Keratinocyte (primary cell): ENCODE data around the gene NAA35. TPM values are rescaled to one million over a fixed set of nuclear protein-coding genes. Genes with fewer than 3 reads are reported as not detected.

Experiments
- DNase-seq: peaks from one replicate; pipeline ENCODE4 v3.0.0-alpha.2; 2011; ENCODE audit warnings: low read depth, missing footprints, low spot score
- FAIRE-seq: peaks from 2 replicates; lab custom pipeline; 2011; peaks lifted over from hg19 to GRCh38; lab: Jason Lieb, UNC
- H2AFZ ChIP-seq: 2 replicates; pipeline ENCODE4 v1.6.0; 2012; ENCODE audit warnings: low read length, control low read depth, inconsistent platforms; ENCODE audit not compliant: control insufficient read depth
- H3K27ac ChIP-seq: 2 replicates; pipeline ENCODE4 v1.5.1; 2011; ENCODE audit warnings: low read length; ENCODE audit not compliant: control insufficient read depth, insufficient read depth
- H3K27me3 ChIP-seq: 3 replicates; pipeline ENCODE4 v1.6.0; 2011; ENCODE audit warnings: low read length; ENCODE audit not compliant: control insufficient read depth, insufficient read depth; ENCODE audit errors: extremely low read depth
- H3K36me3 ChIP-seq, 2 experiments: 2 replicates in 1 of 2; 3 replicates in 1 of 2; pipeline ENCODE4 v1.5.1; 2011; ENCODE audit warnings: low read length in 2 of 2, mild to moderate bottlenecking in 1 of 2; ENCODE audit not compliant: control insufficient read depth in 2 of 2, insufficient read depth in 2 of 2; ENCODE audit errors: extremely low read depth in 1 of 2
- H3K4me1 ChIP-seq: 3 replicates; pipeline ENCODE4 v1.5.1; 2011; ENCODE audit warnings: low read length; ENCODE audit not compliant: control insufficient read depth, insufficient read depth; ENCODE audit errors: extremely low read depth
- H3K4me2 ChIP-seq: 3 replicates; pipeline ENCODE4 v1.6.0; 2011; ENCODE audit warnings: low read depth, low read length; ENCODE audit not compliant: control insufficient read depth, insufficient read depth; ENCODE audit errors: extremely low read depth
- H3K4me3 ChIP-seq, 3 experiments: fragments of 200-600 bp in 1 of 3; sonication (generic) in 1 of 3; 2 replicates in 2 of 3; 3 replicates in 1 of 3; pipeline ENCODE4 v1.5.1; 2011 to 2016; ENCODE audit warnings: low read length in 3 of 3, mild to moderate bottlenecking in 3 of 3, control low read depth in 2 of 3, inconsistent platforms in 1 of 3, low read depth in 1 of 3, mixed read lengths in 1 of 3, mixed run types in 1 of 3, moderate library complexity in 1 of 3; ENCODE audit not compliant: control insufficient read depth in 2 of 3, insufficient read depth in 2 of 3; ENCODE audit errors: extremely low read depth in 1 of 3
- H3K79me2 ChIP-seq: 2 replicates; pipeline ENCODE4 v1.6.0; 2012; ENCODE audit warnings: low read length; ENCODE audit not compliant: control insufficient read depth, insufficient read depth
- H3K9ac ChIP-seq: 3 replicates; pipeline ENCODE4 v1.6.0; 2011; ENCODE audit warnings: low read length; ENCODE audit not compliant: control insufficient read depth, insufficient read depth; ENCODE audit errors: extremely low read depth
- H3K9me1 ChIP-seq: 3 replicates; pipeline ENCODE4 v1.6.0; 2011; ENCODE audit warnings: low read length; ENCODE audit not compliant: control insufficient read depth, insufficient read depth; ENCODE audit errors: extremely low read depth
- H3K9me3 ChIP-seq: 2 replicates; pipeline ENCODE4 v1.5.1; 2012; ENCODE audit warnings: low read depth, low read length; ENCODE audit not compliant: control insufficient read depth
- H4K20me1 ChIP-seq: 3 replicates; pipeline ENCODE4 v1.6.0; 2011; ENCODE audit warnings: low read length; ENCODE audit not compliant: control insufficient read depth, insufficient read depth; ENCODE audit errors: extremely low read depth
- CTCF ChIP-seq, 3 experiments: IDR thresholded peaks in 1 of 3; conservative IDR thresholded peaks in 1 of 3; optimal IDR thresholded peaks in 1 of 3; 2 replicates in 2 of 3; 3 replicates in 1 of 3; pipeline versions ENCODE3 to v1.5.1; 2011; ENCODE audit warnings: low read length in 3 of 3, mild to moderate bottlenecking in 3 of 3, moderate library complexity in 2 of 3, control low read depth in 1 of 3, inconsistent platforms in 1 of 3; ENCODE audit not compliant: insufficient read depth in 2 of 3; ENCODE audit errors: extremely low read depth in 1 of 3
- EZH2 ChIP-seq: IDR thresholded peaks from one replicate; pipeline ENCODE4 v1.6.1; 2012; ENCODE audit warnings: inconsistent platforms, mild to moderate bottlenecking, low read length, moderate library complexity
- dilution Hi-C: fragments of 300-500 bp; cut with MboI; formaldehyde crosslinking; loops from one replicate; pipeline ENCODE4 v1.7.0; 2020; ENCODE audit warnings: low sequenced_read_pairs; ENCODE audit not compliant: extremely low pct_ligation_motif_present
- polyA plus RNA-seq, 5 experiments: library from polyadenylated mRNA; depleted of rRNA in 3 of 5; stranded (reverse) in 3 of 5; stranded (forward) in 1 of 5; unstranded in 1 of 5; fragments of >200 nt; gene quantifications; 1 replicate in 1 of 5; 2 replicates in 3 of 5; 3 replicates in 1 of 5; pipeline versions ENCODE4 v1.2.1 to v1.2.3, GENCODE V29; 2011 to 2012; ENCODE audit warnings: missing spikeins in 2 of 5, low read depth in 1 of 5, low replicate concordance in 1 of 5

NAA35 gene
- polyA plus RNA-seq, 1 donor (not counting 4 experiments of a cell fraction or from before 2014, with no cell fraction given): 33.8 TPM

GRCh38 chr9:85895685-85896084 lies 45.3 kb upstream of the NAA35 start:
- Histone ChIP-seq H3K9me3 (no peaks in the 10 kb centered on the region), H3K9ac (no peak overlapping the region), H3K4me1 (no peaks in the 10 kb centered on the region), H2AFZ (no peak overlapping the region), H4K20me1 (no peaks in the 10 kb centered on the region), H3K4me3 (no peak overlapping the region), H3K27me3 (no peaks in the 10 kb centered on the region), H3K79me2 (no peaks in the 10 kb centered on the region), H3K4me2 (no peak overlapping the region), H3K27ac (no peak overlapping the region), H3K9me1 (no peaks in the 10 kb centered on the region), H3K36me3 (no peaks in the 10 kb centered on the region)
- dilution Hi-C loops: no loop called here
- FAIRE-seq (no peak), DNase-seq (no peak)
- TF ChIP-seq CTCF (optimal IDR thresholded peaks at IDR 0.05 in 1 of 3, IDR thresholded peaks at IDR 0.05 in 1 of 3, conservative IDR thresholded peaks at IDR 0.05 in 1 of 3; ENCODE audit: extremely low read depth in 1 of 3, insufficient read depth in 2 of 3, low read length in 3 of 3): no peak

- no peak for FAIRE-seq
These were observed 43.1 kb upstream of the NAA35 start for GRCh38 chr9:85897848-85898247.

More at GRCh38 chr9:85897848-85898247, 43.1 kb upstream of the NAA35 start:
- dilution Hi-C loops: no loop called here
- no peak for DNase-seq
- Histone ChIP-seq H3K79me2 (no peaks in the 10 kb centered on the region), H3K9ac (no peak overlapping the region), H3K9me3 (no peaks in the 10 kb centered on the region), H3K27me3 (no peaks in the 10 kb centered on the region), H3K36me3 (no peaks in the 10 kb centered on the region), H3K4me2 (no peak overlapping the region), H3K4me1 (no peaks in the 10 kb centered on the region), H4K20me1 (no peaks in the 10 kb centered on the region), H3K27ac (no peak overlapping the region), H3K4me3 (no peak overlapping the region), H3K9me1 (no peaks in the 10 kb centered on the region), H2AFZ (no peak overlapping the region)
- TF ChIP-seq EZH2 (no peak), CTCF (optimal IDR thresholded peaks at IDR 0.05 in 1 of 3, IDR thresholded peaks at IDR 0.05 in 1 of 3, conservative IDR thresholded peaks at IDR 0.05 in 1 of 3; ENCODE audit: extremely low read depth in 1 of 3, insufficient read depth in 2 of 3, low read length in 3 of 3) (no peak)
